GM13977 (cell line): Measurements from ENCODE around the gene UBE2L3.
A peak's percentile ranks its signal among the peaks of the same experiment; 100 is the strongest.

Experiments
- DNase-seq: peaks from one replicate; pipeline ENCODE4 v3.0.0; 2012; ENCODE audit warnings: low spot score
- in situ Hi-C: fragments of 300-500 bp; cut with MboI; formaldehyde crosslinking; loops from one replicate; pipeline ENCODE4 v1.12.0; 2022; ENCODE audit warnings: low sequenced_read_pairs, low pct_unique_long_range_greater_than_20kb, mixed read lengths, inconsistent platforms; ENCODE audit not compliant: unreplicated experiment
- TF ChIP-seq, protein P1 (sequence below): IDR thresholded peaks from 2 replicates; pipeline ENCODE4 v1.5.1; 2012; ENCODE audit warnings: mild to moderate bottlenecking, control low read depth; ENCODE audit not compliant: insufficient read depth; ENCODE audit errors: extremely low read depth, missing control alignments

The UBE2L3 gene

DNA sequence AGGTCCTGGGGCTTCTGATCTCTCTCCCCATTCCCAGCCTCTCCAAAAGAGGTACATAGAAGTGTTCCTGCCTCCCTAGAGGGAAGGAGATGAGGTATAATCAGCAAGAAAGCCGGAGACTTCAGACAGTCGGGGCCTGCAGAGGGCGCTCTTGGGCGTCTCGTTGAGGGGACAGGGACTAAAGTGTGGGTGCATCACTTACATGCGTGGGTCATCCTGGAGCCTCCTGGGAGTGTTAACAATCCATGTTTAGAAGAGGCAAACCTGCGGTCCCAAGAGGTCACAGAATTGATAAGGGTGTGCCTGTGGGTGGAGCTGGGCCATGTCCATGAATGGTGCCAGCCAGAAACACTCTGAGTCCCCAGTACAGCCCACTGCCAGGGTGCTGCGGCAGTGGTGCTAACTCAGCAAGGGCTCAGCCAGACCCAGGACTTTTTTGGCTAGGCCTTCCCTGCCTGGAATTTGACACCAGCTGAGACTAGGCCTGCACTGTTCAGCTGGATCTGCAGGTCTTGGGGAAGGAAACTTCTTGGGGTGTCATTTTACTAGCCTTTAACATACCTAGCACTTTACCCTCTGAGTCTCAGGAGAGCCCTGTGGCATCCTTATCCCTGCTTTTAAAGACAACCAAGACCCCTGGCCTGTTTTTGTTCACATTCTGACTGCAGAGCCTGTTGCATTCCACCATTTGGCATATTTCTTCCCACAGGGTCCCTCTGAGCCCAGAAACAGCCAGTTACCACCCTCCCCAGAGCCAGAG is 56.8 kb downstream of the UBE2L3 start:
- no peak for DNase-seq
- in situ Hi-C loops: no loop called here
- TF ChIP-seq, protein P1, sequence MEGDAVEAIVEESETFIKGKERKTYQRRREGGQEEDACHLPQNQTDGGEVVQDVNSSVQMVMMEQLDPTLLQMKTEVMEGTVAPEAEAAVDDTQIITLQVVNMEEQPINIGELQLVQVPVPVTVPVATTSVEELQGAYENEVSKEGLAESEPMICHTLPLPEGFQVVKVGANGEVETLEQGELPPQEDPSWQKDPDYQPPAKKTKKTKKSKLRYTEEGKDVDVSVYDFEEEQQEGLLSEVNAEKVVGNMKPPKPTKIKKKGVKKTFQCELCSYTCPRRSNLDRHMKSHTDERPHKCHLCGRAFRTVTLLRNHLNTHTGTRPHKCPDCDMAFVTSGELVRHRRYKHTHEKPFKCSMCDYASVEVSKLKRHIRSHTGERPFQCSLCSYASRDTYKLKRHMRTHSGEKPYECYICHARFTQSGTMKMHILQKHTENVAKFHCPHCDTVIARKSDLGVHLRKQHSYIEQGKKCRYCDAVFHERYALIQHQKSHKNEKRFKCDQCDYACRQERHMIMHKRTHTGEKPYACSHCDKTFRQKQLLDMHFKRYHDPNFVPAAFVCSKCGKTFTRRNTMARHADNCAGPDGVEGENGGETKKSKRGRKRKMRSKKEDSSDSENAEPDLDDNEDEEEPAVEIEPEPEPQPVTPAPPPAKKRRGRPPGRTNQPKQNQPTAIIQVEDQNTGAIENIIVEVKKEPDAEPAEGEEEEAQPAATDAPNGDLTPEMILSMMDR: peak; percentile 65

DNA sequence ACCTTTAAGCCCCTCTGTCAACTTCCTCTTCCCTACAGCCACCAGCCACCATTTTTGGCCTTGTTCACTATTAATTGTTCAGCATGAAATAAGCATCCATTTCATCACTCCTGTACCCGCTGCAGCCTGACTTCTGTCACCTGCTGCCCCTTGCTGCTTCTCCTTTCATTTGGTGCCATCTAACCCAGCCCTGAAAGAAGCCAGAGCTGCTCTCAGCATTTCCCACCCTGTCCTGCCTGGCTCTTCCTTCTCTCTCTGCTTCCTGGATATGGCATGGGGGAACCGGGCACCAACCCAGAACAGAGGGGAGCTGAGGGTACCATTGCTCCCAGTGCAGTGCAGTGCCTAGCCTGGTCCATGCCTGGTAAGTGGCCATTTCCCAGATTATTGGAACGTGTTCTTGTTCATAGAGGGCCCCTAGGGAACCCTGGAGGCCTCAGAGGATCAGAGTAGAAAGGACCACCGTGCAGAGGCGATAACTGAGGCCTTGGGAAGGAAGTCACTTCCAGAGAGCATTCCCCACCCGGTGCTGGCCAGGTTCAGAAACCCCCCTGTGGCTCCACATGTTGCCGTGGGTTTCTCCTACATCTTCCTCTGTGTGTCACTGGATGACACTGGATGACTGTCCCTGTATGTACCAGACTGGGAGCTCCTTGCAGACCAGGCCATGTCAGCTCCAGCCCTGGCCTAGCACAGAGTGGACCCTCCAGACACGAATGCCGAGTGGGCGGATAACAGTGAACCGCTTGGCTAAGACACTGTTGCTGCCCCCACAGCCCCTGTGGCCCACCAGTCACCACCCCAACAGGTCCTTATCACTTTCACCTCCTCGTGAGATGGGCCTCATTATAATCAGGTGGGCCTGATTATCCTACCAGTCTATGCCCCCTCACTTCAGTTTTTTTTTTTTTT is 57.6 kb downstream of the UBE2L3 start:
- TF ChIP-seq, protein P1: no peak
- in situ Hi-C loops: no loop called here

DNA sequence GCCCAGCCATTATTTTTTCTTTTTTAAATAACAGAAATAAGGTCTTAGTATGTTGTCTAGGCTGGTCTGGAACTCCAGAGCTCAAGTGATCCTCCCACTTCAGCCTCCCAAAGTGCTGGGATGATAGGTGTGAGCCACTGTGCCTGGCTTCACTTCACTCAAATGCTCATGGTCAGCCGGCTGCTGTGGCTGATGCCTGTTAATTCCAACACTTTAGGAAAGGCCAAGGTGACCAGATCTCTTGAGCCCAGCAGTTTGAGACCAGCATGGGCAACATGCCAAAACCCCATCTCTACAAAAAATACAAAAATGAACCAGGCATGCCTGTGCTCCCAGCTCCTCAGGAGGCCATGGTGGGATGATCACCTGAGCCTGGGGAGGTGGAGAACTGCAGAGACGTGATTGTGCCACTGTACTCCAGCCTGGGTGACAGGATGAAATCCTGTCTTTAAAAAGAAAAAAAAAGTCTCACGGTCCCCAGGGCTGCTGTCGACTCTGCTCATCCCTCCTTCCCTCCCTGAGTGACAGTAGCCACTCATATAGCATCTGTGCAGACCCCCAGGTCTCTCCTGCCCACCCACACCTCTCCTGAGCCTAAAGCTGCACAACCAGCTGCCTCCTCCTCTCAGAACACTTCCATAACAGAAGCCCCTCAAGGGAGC is 58.7 kb downstream of the UBE2L3 start:
- in situ Hi-C loops: no loop called here
- TF ChIP-seq, protein P1: no peak
- DNase-seq: no peak

More for the DNA sequence above, 57.6 kb downstream of the UBE2L3 start:
- no peak for DNase-seq

DNA sequence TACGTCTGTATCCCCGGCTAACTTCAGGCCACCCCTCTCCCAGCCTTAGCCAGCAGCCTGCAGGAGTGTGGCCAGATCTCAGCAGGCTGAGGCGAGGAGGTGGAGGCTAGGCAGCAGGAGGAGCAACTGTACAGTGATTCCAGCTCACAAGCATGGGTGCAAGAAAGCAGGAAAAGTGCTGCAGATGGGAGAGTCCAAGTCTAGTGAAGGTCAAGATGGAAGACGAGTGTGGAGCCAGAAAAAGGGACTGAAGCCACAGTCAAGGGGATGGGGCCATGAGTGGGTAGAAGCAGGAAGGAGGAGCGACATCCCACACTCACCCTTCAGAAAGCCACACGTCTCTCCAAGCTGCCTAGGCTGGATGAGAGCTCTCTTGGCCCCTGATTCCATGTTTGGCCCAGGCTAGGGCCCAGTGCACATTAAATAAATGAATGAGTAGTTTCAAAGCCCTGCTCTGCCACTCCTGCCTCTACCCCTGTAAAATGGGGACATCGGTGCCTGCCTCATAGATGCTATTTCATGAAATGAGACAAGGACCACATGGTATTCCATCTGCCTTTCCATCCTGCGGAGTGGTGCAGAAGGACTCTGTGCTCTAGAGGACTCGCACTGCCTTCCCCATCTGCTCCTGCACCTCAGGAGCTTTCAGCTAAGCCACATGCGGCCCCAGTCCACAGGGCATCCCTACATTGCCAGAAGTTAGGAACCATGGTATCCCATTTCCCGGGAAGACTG is 59.4 kb downstream of the UBE2L3 start:
- DNase-seq: no peak
- in situ Hi-C loops: no loop called here
- TF ChIP-seq, protein P1: no peak

DNA sequence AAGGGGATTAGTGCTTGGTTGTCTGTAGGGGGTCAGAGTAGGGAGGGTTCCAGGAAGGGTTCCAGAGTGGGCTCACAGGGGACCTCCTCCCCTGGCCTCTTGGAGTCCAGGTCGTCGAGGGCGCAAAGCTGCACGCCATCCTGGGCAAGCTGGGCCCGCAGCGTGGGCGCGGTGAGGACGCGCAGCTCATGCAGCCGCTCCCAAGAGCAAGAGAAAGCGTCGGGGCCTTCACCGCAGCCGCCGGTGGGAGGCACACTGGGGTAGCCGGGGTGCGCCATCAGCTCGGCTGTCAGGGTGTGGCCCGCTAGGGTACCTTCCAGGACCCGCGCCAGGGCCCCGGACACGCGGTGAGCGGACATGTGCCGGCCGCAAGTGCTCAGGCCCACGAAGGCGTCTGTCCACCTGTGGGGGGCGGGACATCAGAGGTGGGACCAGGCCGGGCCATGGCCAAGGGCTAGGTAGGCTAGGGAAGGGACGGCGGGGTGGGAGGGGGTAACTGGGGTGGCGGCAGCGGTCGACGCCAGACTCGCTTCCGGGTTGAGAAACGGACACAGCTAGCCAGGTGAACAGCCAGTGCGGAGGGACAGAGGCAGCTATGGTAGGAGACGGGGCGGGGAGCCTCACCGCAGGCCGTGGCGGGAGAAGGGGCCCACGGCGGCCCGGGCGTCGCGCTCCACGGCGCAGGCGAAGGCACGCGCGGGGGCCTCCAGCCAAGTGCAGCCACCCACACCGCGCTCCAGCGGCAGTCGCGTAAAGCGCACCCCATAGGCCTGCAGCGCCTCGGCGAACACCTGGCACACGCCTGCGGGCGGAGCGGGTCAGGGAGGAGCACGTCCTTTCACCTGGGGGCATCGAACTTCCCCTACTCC is 61.1 kb downstream of the UBE2L3 start:
- DNase-seq: no peak
- TF ChIP-seq, protein P1: no peak
- in situ Hi-C loops: no loop called here
